Fibroblast of pulmonary artery (primary cell): Measurements from ENCODE around the gene DNAJC27.

Experiments
- DNase-seq: peaks from one replicate; pipeline ENCODE4 v3.0.0-alpha.2; 2010; ENCODE audit warnings: low read depth
- H3K4me3 ChIP-seq: replicated peaks from 2 replicates; pipeline ENCODE4 v1.5.1; 2011; ENCODE audit warnings: low read depth, mild to moderate bottlenecking, control low read depth, low read length, moderate library complexity
- TF ChIP-seq, protein P1 (sequence below): IDR thresholded peaks from 2 replicates; pipeline ENCODE4 v1.5.1; 2011; ENCODE audit warnings: mild to moderate bottlenecking, control low read depth, low read length, inconsistent platforms; ENCODE audit errors: missing control alignments

Gene DNAJC27

GRCh38 chr2:24910245-24910644 is 61.5 kb downstream of the DNAJC27 start:
- DNase-seq: no peak
- TF ChIP-seq, protein P1, sequence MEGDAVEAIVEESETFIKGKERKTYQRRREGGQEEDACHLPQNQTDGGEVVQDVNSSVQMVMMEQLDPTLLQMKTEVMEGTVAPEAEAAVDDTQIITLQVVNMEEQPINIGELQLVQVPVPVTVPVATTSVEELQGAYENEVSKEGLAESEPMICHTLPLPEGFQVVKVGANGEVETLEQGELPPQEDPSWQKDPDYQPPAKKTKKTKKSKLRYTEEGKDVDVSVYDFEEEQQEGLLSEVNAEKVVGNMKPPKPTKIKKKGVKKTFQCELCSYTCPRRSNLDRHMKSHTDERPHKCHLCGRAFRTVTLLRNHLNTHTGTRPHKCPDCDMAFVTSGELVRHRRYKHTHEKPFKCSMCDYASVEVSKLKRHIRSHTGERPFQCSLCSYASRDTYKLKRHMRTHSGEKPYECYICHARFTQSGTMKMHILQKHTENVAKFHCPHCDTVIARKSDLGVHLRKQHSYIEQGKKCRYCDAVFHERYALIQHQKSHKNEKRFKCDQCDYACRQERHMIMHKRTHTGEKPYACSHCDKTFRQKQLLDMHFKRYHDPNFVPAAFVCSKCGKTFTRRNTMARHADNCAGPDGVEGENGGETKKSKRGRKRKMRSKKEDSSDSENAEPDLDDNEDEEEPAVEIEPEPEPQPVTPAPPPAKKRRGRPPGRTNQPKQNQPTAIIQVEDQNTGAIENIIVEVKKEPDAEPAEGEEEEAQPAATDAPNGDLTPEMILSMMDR: no peak
- no peak overlapping the region for H3K4me3 ChIP-seq

DNA sequence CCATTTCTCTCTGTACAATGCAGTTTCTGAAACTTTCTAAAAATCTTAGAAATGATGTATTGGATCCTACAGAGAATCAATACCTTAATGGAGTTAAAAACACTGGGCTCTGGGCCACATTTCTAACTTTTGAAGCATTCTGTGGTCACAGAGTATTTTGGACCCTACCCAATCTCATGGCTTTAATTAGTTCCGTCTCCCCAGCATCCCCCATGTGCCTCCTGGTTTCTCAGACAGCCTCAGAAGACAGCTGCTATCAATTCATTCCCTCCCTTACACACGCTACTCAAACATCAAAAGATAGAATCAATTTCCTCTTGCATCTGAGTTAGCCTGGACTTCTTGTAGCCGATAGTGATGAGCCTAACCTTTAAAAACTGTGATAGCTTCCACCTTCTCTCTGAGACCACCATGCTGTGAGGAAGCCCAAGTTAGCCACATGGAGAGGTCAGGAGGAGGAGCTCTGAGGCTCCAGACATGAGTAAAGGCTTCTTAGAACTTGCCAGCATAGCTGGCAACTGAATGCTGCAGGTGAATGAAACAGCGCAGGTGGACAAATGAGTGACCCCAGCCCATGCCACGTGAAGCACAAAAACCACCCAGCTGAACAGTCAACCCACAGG is 62.1 kb downstream of the DNAJC27 start:
- no peak for DNase-seq
- H3K4me3 ChIP-seq: no peak overlapping the region
- TF ChIP-seq, protein P1: no peak

GRCh38 chr2:24908461-24908901 is 63.3 kb downstream of the DNAJC27 start:
- H3K4me3 ChIP-seq: no peak overlapping the region
- no peak for DNase-seq
- TF ChIP-seq, protein P1: no peak

- DNase-seq: peak; percentile 45
- H3K4me3 ChIP-seq: no peak overlapping the region
- TF ChIP-seq, protein P1: no peak
These were observed 64.6 kb downstream of the DNAJC27 start for GRCh38 chr2:24907116-24907515.

- DNase-seq: no peak
- TF ChIP-seq, protein P1: no peak
- H3K4me3 ChIP-seq: no peak overlapping the region
These were observed 65.3 kb downstream of the DNAJC27 start for GRCh38 chr2:24906466-24906865.

GRCh38 chr2:24903161-24904103 is 68.3 kb downstream of the DNAJC27 start:
- TF ChIP-seq, protein P1: no peak
- no peak for DNase-seq
- no peak overlapping the region for H3K4me3 ChIP-seq
